ENCODE results near the gene ZNF862.

The ZNF862 gene

DNA sequence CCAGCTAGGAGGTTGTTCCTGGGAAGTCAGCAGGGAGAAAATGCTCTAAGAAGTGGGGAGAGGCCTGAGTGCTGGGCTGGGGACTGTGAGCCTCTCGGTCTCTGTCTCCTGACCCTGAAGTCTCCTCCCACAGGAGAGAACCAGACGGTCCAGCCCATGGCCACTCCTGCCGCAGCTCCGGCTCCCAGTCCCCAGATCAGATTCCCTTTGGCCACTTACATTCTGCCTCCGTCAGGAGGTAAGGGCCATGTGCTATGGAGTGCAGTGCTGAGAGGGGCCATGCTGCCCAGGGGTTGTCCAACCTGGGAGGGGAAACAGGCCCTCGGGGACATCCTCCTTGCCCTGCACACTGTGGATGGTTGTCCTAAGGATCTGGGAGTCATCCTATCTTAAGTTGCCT lies 43.5 kb upstream of the ZNF862 start:
- no peak overlapping the region for H3K27ac ChIP-seq
- no peak for TF ChIP-seq ZFX (IDR thresholded peaks at IDR 0.05)

DNA sequence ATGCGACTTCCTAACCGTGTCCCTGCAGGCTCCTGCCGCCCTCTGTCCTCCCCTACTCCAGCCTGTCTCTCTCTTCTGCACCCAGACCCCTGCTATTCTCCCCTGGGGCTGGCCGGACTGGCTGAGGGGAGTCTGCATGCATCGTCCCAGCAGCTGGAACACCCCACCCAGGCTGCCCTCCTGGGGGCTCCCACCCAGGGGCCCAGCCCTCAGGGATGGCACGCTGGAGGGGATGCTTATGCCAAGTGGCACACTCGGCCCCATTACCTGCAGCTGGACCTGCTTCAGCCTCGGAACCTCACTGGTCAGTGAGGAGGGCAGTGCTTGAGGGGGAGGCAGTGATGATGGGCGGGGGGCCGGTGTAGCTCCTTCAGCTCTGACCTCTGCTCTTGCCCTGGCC lies 43.0 kb upstream of the ZNF862 start:
- no peak overlapping the region for H3K27ac ChIP-seq
- TF ChIP-seq CTCF (conservative IDR thresholded peaks at IDR 0.05) (no peak), ZFX (IDR thresholded peaks at IDR 0.05) (no peak)

GRCh38 chr7:149796287-149796860 lies 41.8 kb upstream of the ZNF862 start:
- TF ChIP-seq CTCF (conservative IDR thresholded peaks at IDR 0.05): no peak
- no peak for TF ChIP-seq ZFX (IDR thresholded peaks at IDR 0.05)
- no peak overlapping the region for H3K27ac ChIP-seq

DNA sequence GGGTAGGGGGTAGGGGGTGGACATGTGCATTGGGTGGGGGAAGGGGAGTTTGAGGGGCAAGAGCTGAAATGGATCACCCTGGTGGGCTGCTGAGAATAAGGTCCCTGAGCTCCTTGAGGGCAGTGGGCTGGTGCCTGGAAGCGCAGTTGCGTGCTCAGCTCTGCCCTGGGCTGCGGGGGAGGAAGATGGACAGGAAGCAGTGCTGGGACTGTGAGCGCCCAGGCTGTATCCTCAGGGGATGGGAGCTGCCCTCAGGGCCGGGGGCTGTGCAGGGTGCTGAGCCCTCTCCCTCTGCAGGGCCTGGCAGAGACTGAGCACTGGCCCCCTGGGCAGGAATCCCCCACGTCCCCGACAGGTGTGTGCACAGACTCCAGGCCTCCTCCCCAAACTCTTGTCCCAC lies 40.4 kb upstream of the ZNF862 start:
- H3K27ac ChIP-seq: no peak overlapping the region
- no peak for TF ChIP-seq ZFX (IDR thresholded peaks at IDR 0.05)
- TF ChIP-seq CTCF (conservative IDR thresholded peaks at IDR 0.05): no peak

GRCh38 chr7:149799397-149800168 lies 38.6 kb upstream of the ZNF862 start:
- no peak for TF ChIP-seq ZFX (IDR thresholded peaks at IDR 0.05)
- no peak; the same call in 1 of the 2 replicates for TF ChIP-seq CTCF (conservative IDR thresholded peaks at IDR 0.05)
- no peak overlapping the region for H3K27ac ChIP-seq

- TF ChIP-seq ZFX (IDR thresholded peaks at IDR 0.05) (no peak), CTCF (conservative IDR thresholded peaks at IDR 0.05) (no peak; the same call in 1 of the 2 replicates)
These were observed 38.0 kb upstream of the ZNF862 start for GRCh38 chr7:149800169-149800555.

GRCh38 chr7:149801002-149801566 lies 37.1 kb upstream of the ZNF862 start:
- no peak for TF ChIP-seq CTCF (conservative IDR thresholded peaks at IDR 0.05)
- no peak for TF ChIP-seq ZFX (IDR thresholded peaks at IDR 0.05)
- H3K27ac ChIP-seq: no peak overlapping the region

More at GRCh38 chr7:149800169-149800555, 38.0 kb upstream of the ZNF862 start:
- H3K27ac ChIP-seq: no peak overlapping the region

Measured in C4-2B (cell line).